Erythroblast (primary cell): ENCODE results near the gene ADAM22.

Source experiments
- GATA1 ChIP-seq: IDR thresholded peaks from 2 replicates; pipeline ENCODE4 v1.6.1; 2011; ENCODE audit warnings: low read depth, mild to moderate bottlenecking, control low read depth, low read length, moderate library complexity
- POLR2A ChIP-seq: IDR thresholded peaks from 2 replicates; pipeline ENCODE4 v1.6.1; 2011; ENCODE audit warnings: mild to moderate bottlenecking, low read length

GRCh38 chr7:88204525-88205110 lies 270.6 kb downstream of the ADAM22 start:
- TF ChIP-seq GATA1 (no peak), POLR2A (no peak)
